Urinary bladder (tissue), 4 donors: ENCODE measurements around the gene GREB1. TPM values are rescaled to one million over a fixed set of nuclear protein-coding genes. Genes with fewer than 3 reads are reported as not detected.

Experiments used
- DNase-seq: peaks from one replicate; pipeline ENCODE4 v3.0.0-alpha.2; 2015; ENCODE audit errors: extremely low spot score
- H3K27ac ChIP-seq: one replicate; pipeline ENCODE4 v1.5.1; 2013; ENCODE audit warnings: low read depth, mild to moderate bottlenecking, moderate library complexity
- H3K36me3 ChIP-seq: one replicate; pipeline ENCODE4 v1.6.1; 2013; ENCODE audit warnings: mild to moderate bottlenecking, moderate library complexity; ENCODE audit not compliant: insufficient read depth
- H3K4me1 ChIP-seq: one replicate; pipeline ENCODE4 v1.6.1; 2013; ENCODE audit warnings: mild to moderate bottlenecking, moderate library complexity; ENCODE audit not compliant: insufficient read depth
- H3K4me3 ChIP-seq: one replicate; pipeline ENCODE4 v1.5.1; 2013; ENCODE audit warnings: low read depth, low read length
- WGBS: extraction: QIAGEN DNeasy Blood & Tissue Kit; methylation state at CpG from one replicate; pipeline ENCODE4 v1.1.7; 2013; 5-methylcytosine and 5-hydroxymethylcytosine counted together
- polyA plus RNA-seq: library from polyadenylated mRNA; stranded (reverse); fragments of 200-250 nt; gene quantifications from one replicate; pipeline ENCODE4 v1.2.3, GENCODE V29; 2013
- total RNA-seq: library from RNA; depleted of rRNA; stranded (reverse); fragments of >200 nt; gene quantifications from one replicate; pipeline ENCODE4 v1.2.3, GENCODE V29; 2014
- donor health status: healthy with polysubstance abuse.
- donor health status: healthy.

GREB1 gene
- total and polyA plus RNA-seq, 2 donors, result 0.86 to 9.1 TPM

- Histone ChIP-seq H3K36me3 (no peaks in the 10 kb centered on the region), H3K4me1 (no peaks in the 10 kb centered on the region), H3K4me3 (no peak overlapping the region), H3K27ac (no peak overlapping the region)
- no peak for DNase-seq
- WGBS, result 66% methylated on average over 8 of the region's 8 CpGs
Measured at GRCh38 chr2:11503354-11503927, 30.4 kb upstream of the GREB1 start.

GRCh38 chr2:11505652-11506610 is 27.9 kb upstream of the GREB1 start:
- Histone ChIP-seq H3K36me3 (no peaks in the 10 kb centered on the region), H3K27ac (no peak overlapping the region), H3K4me3 (no peak overlapping the region), H3K4me1 (no peaks in the 10 kb centered on the region)
- no peak for DNase-seq
- 80% methylated on average over 11 of the region's 11 CpGs for WGBS

GRCh38 chr2:11506611-11506969 is 27.3 kb upstream of the GREB1 start:
- H3K4me3 ChIP-seq, result no peak overlapping the region

GRCh38 chr2:11507517-11507916 is 26.3 kb upstream of the GREB1 start:
- no peak overlapping the region for H3K27ac ChIP-seq
- WGBS, result 73% methylated on average over 2 of the region's 2 CpGs
- H3K4me3 ChIP-seq, result no peak overlapping the region
- no peak for DNase-seq
- no peaks in the 10 kb centered on the region for H3K4me1 ChIP-seq
- H3K36me3 ChIP-seq, result no peaks in the 10 kb centered on the region

More at GRCh38 chr2:11506611-11506969, 27.3 kb upstream of the GREB1 start:
- H3K4me1 ChIP-seq, result no peaks in the 10 kb centered on the region
- H3K36me3 ChIP-seq, result no peaks in the 10 kb centered on the region
- DNase-seq, result no peak
- no peak overlapping the region for H3K27ac ChIP-seq
- WGBS, result 59% methylated on average over 3 of the region's 3 CpGs

GRCh38 chr2:11508279-11508678 is 25.6 kb upstream of the GREB1 start:
- H3K27ac ChIP-seq, result no peak overlapping the region
- H3K4me1 ChIP-seq, result no peaks in the 10 kb centered on the region
- DNase-seq, result no peak
- no peaks in the 10 kb centered on the region for H3K36me3 ChIP-seq
- WGBS, result 32% methylated on average over 8 of the region's 8 CpGs
- H3K4me3 ChIP-seq, result no peak overlapping the region

GRCh38 chr2:11509657-11510360 is 24.0 kb upstream of the GREB1 start:
- WGBS, result 81% methylated on average over 3 of the region's 3 CpGs
- DNase-seq, result no peak
- Histone ChIP-seq H3K4me1 (no peaks in the 10 kb centered on the region), H3K27ac (no peak overlapping the region), H3K4me3 (no peak overlapping the region), H3K36me3 (no peaks in the 10 kb centered on the region)

- no peak overlapping the region for H3K27ac ChIP-seq
Measured at GRCh38 chr2:11512431-11512830, 21.4 kb upstream of the GREB1 start.

GRCh38 chr2:11513319-11513718 is 20.5 kb upstream of the GREB1 start:
- WGBS, result 96% methylated on average over 5 of the region's 5 CpGs
- H3K4me3 ChIP-seq, result no peak overlapping the region
- no peaks in the 10 kb centered on the region for H3K4me1 ChIP-seq
- no peaks in the 10 kb centered on the region for H3K36me3 ChIP-seq
- H3K27ac ChIP-seq, result no peak overlapping the region
- no peak for DNase-seq

More at GRCh38 chr2:11512431-11512830, 21.4 kb upstream of the GREB1 start:
- H3K4me1 ChIP-seq, result no peaks in the 10 kb centered on the region
- no peak overlapping the region for H3K4me3 ChIP-seq
- WGBS, result 50% methylated on average over 5 of the region's 5 CpGs
- DNase-seq, result no peak
- H3K36me3 ChIP-seq, result no peaks in the 10 kb centered on the region

- DNase-seq, result no peak
- no peak overlapping the region for H3K4me3 ChIP-seq
- no peaks in the 10 kb centered on the region for H3K36me3 ChIP-seq
- H3K4me1 ChIP-seq, result no peaks in the 10 kb centered on the region
- 85% methylated on average over 3 of the region's 3 CpGs for WGBS
- H3K27ac ChIP-seq, result no peak overlapping the region
Measured at GRCh38 chr2:11514081-11514730, 19.6 kb upstream of the GREB1 start.

- WGBS, result 97% methylated on average over 6 of the region's 6 CpGs
- no peak for DNase-seq
- no peak overlapping the region for H3K4me3 ChIP-seq
- no peaks in the 10 kb centered on the region for H3K4me1 ChIP-seq
- H3K36me3 ChIP-seq, result no peaks in the 10 kb centered on the region
- H3K27ac ChIP-seq, result no peak overlapping the region
Measured at GRCh38 chr2:11514904-11515303, 18.9 kb upstream of the GREB1 start.

GRCh38 chr2:11515490-11515981 is 18.3 kb upstream of the GREB1 start:
- no peaks in the 10 kb centered on the region for H3K4me1 ChIP-seq
- H3K4me3 ChIP-seq, result no peak overlapping the region
- no peak for DNase-seq
- WGBS, result 74% methylated on average over 6 of the region's 6 CpGs
- no peak overlapping the region for H3K27ac ChIP-seq
- H3K36me3 ChIP-seq, result no peaks in the 10 kb centered on the region

- DNase-seq, result no peak
- Histone ChIP-seq H3K4me1 (no peaks in the 10 kb centered on the region), H3K27ac (no peak overlapping the region), H3K36me3 (no peaks in the 10 kb centered on the region), H3K4me3 (no peak overlapping the region)
- 96% methylated on average over 10 of the region's 10 CpGs for WGBS
Measured at GRCh38 chr2:11516984-11517648, 16.7 kb upstream of the GREB1 start.

GRCh38 chr2:11517906-11518305 is 15.9 kb upstream of the GREB1 start:
- no peak for DNase-seq
- Histone ChIP-seq H3K4me1 (no peaks in the 10 kb centered on the region), H3K36me3 (no peaks in the 10 kb centered on the region), H3K27ac (no peak overlapping the region), H3K4me3 (no peak overlapping the region)
- 71% methylated on average over 3 of the region's 3 CpGs for WGBS
